GOT3 (cell line): ENCODE data around the gene RERE.
"Not testable (repeated sequence)": the region's sequence is repeated elsewhere in the genome, so short reads cannot be mapped to it uniquely, and the experiment has no call there.

ENCODE experiments used
- DNase-seq: peaks from one replicate; lab custom pipeline; 2025; ENCODE audit warnings: mixed read lengths; lab: John Stamatoyannopoulos, UW

RERE gene

GRCh38 chr1:8633741-8634501 is 183.5 kb downstream of the RERE start:
- no peak for DNase-seq

GRCh38 chr1:8632102-8632501 is 185.3 kb downstream of the RERE start:
- no peak for DNase-seq

- DNase-seq: no peak
Measured at GRCh38 chr1:8631163-8631562, 186.3 kb downstream of the RERE start.

- DNase-seq: no peak
Measured at GRCh38 chr1:8629241-8630091, 188.0 kb downstream of the RERE start.

- no peak for DNase-seq
Measured at GRCh38 chr1:8628606-8629005, 188.8 kb downstream of the RERE start.

GRCh38 chr1:8627728-8628127 is 189.7 kb downstream of the RERE start:
- no peak for DNase-seq

GRCh38 chr1:8625981-8626898 is 191.2 kb downstream of the RERE start:
- no peak for DNase-seq

- DNase-seq: no peak
Measured at GRCh38 chr1:8625491-8625890, 191.9 kb downstream of the RERE start.

GRCh38 chr1:8623651-8624192 is 193.7 kb downstream of the RERE start:
- DNase-seq: not testable (repeated sequence)

GRCh38 chr1:8621785-8622348 is 195.6 kb downstream of the RERE start:
- not testable (repeated sequence) for DNase-seq

GRCh38 chr1:8621034-8621582 is 196.3 kb downstream of the RERE start:
- not testable (repeated sequence) for DNase-seq

- not testable (repeated sequence) for DNase-seq
Measured at GRCh38 chr1:8619917-8620502, 197.4 kb downstream of the RERE start.

- not testable (repeated sequence) for DNase-seq
Measured at GRCh38 chr1:8619419-8619818, 198.0 kb downstream of the RERE start.

GRCh38 chr1:8616791-8617190 is 200.6 kb downstream of the RERE start:
- DNase-seq: not testable (repeated sequence)

GRCh38 chr1:8611634-8612515 is 205.6 kb downstream of the RERE start:
- not testable (repeated sequence) for DNase-seq

GRCh38 chr1:8607906-8608305 is 209.5 kb downstream of the RERE start:
- DNase-seq: no peak

GRCh38 chr1:8604041-8604945 is 213.1 kb downstream of the RERE start:
- DNase-seq: no peak

GRCh38 chr1:8603220-8603616 is 214.2 kb downstream of the RERE start:
- DNase-seq: no peak
